Endothelial cell (in vitro differentiated cells): ENCODE measurements around the gene SPAG9. TPM values are rescaled to one million over a fixed set of nuclear protein-coding genes. Genes with fewer than 3 reads are reported as not detected.

ENCODE experiments used
- DNase-seq: peaks from one replicate; pipeline ENCODE4 v3.0.0; 2021; ENCODE audit warnings: low spot score
- H3K27ac Mint-ChIP-seq: one replicate; pipeline ENCODE4 v1.8.0; 2021; ENCODE audit warnings: mixed read lengths, inconsistent platforms; ENCODE audit not compliant: unreplicated experiment
- H3K27me3 Mint-ChIP-seq: one replicate; pipeline ENCODE4 v1.8.0; 2021; ENCODE audit warnings: mild to moderate bottlenecking, moderate library complexity, mixed read lengths, inconsistent platforms; ENCODE audit not compliant: unreplicated experiment
- H3K36me3 Mint-ChIP-seq: one replicate; pipeline ENCODE4 v1.8.0; 2021; ENCODE audit warnings: mild to moderate bottlenecking, low read depth, mixed read lengths, inconsistent platforms; ENCODE audit not compliant: unreplicated experiment
- H3K4me1 Mint-ChIP-seq: one replicate; pipeline ENCODE4 v1.8.0; 2021; ENCODE audit warnings: mild to moderate bottlenecking, mixed read lengths, inconsistent platforms; ENCODE audit not compliant: unreplicated experiment
- H3K4me3 Mint-ChIP-seq: one replicate; pipeline ENCODE4 v1.8.0; 2021; ENCODE audit warnings: mild to moderate bottlenecking, mixed read lengths, inconsistent platforms; ENCODE audit not compliant: unreplicated experiment
- H3K9me3 Mint-ChIP-seq: one replicate; pipeline ENCODE4 v1.8.0; 2021; ENCODE audit warnings: mixed read lengths, inconsistent platforms; ENCODE audit not compliant: unreplicated experiment
- CTCF ChIP-seq: fragments of 200-600 bp; sonication (generic); IDR thresholded peaks from one replicate; pipeline ENCODE4 v1.5.0; 2021; ENCODE audit warnings: antibody characterized with exemption; ENCODE audit not compliant: unreplicated experiment
- total RNA-seq: library from RNA; stranded (reverse); fragmentation: NEBNext Ultra II Directional; extraction: Animal tissue kit (Norgen Biotek cat#: 25700); gene quantifications from one replicate; pipeline ENCODE4 v1.2.1, GENCODE V29; 2021; ENCODE audit not compliant: unreplicated experiment

The SPAG9 gene
- total RNA-seq, 1 donor from 2014 or later = 107 TPM

- TF ChIP-seq CTCF = no peak
- Mint-ChIP-seq H3K4me1 (peaks cover 6% of the 10 kb centered on the region), H3K27ac (peak overlapping the region; percentile 90), H3K4me3 (no peak overlapping the region), H3K9me3 (no peaks in the 10 kb centered on the region), H3K36me3 (peaks cover 18% of the 10 kb centered on the region), H3K27me3 (no peaks in the 10 kb centered on the region)
- DNase-seq = no peak
Observed at GRCh38 chr17:50976951-50977472, 143.7 kb downstream of the SPAG9 start.

GRCh38 chr17:50973557-50974494 is 146.8 kb downstream of the SPAG9 start:
- peaks cover 24% of the 10 kb centered on the region for H3K36me3 Mint-ChIP-seq
- peaks cover 3% of the 10 kb centered on the region for H3K27me3 Mint-ChIP-seq
- peaks cover 6% of the 10 kb centered on the region for H3K4me1 Mint-ChIP-seq
- no peak overlapping the region for H3K27ac Mint-ChIP-seq
- no peak overlapping the region for H3K4me3 Mint-ChIP-seq
- H3K9me3 Mint-ChIP-seq = no peaks in the 10 kb centered on the region
- no peak for TF ChIP-seq CTCF
- DNase-seq = no peak

- no peaks in the 10 kb centered on the region for H3K9me3 Mint-ChIP-seq
- peaks cover 17% of the 10 kb centered on the region for H3K36me3 Mint-ChIP-seq
- no peak overlapping the region for H3K27ac Mint-ChIP-seq
- H3K4me3 Mint-ChIP-seq = no peak overlapping the region
- no peak for DNase-seq
- TF ChIP-seq CTCF = no peak
- H3K27me3 Mint-ChIP-seq = peaks cover 3% of the 10 kb centered on the region
- H3K4me1 Mint-ChIP-seq = peaks cover 6% of the 10 kb centered on the region
Observed at GRCh38 chr17:50972577-50972976, 148.1 kb downstream of the SPAG9 start.

GRCh38 chr17:50967795-50968194 is 152.9 kb downstream of the SPAG9 start:
- Mint-ChIP-seq H3K9me3 (no peaks in the 10 kb centered on the region), H3K27me3 (peaks cover 3% of the 10 kb centered on the region), H3K4me1 (no peaks in the 10 kb centered on the region), H3K36me3 (peaks cover 26% of the 10 kb centered on the region), H3K4me3 (no peak overlapping the region), H3K27ac (no peak overlapping the region)
- no peak for DNase-seq
- no peak for TF ChIP-seq CTCF

- Mint-ChIP-seq H3K27ac (no peak overlapping the region), H3K36me3 (peaks cover 30% of the 10 kb centered on the region), H3K27me3 (peaks cover 3% of the 10 kb centered on the region), H3K9me3 (no peaks in the 10 kb centered on the region), H3K4me1 (no peaks in the 10 kb centered on the region), H3K4me3 (no peak overlapping the region)
- no peak for TF ChIP-seq CTCF
- no peak for DNase-seq
Observed at GRCh38 chr17:50966163-50966666, 154.5 kb downstream of the SPAG9 start.
